GM21447 (cell line): ENCODE data around the gene GABRB1.
A peak's percentile ranks its signal among the peaks of the same experiment; 100 is the strongest.

Experiments used
- ATAC-seq: cut with Tn5 transposase; IDR thresholded peaks from one replicate; pipeline ENCODE4 v1.9.1; 2021; ENCODE audit not compliant: unreplicated experiment

Gene GABRB1

GRCh38 chr4:47381172-47381571, 349.8 kb downstream of the GABRB1 start:
- ATAC-seq: no peak

GRCh38 chr4:47382846-47383360, 351.5 kb downstream of the GABRB1 start:
- ATAC-seq: no peak

- no peak for ATAC-seq
Observed at GRCh38 chr4:47383829-47384427, 352.6 kb downstream of the GABRB1 start.

- no peak for ATAC-seq
Observed at GRCh38 chr4:47386146-47386545, 354.8 kb downstream of the GABRB1 start.

GRCh38 chr4:47386561-47387235, 355.3 kb downstream of the GABRB1 start:
- ATAC-seq: no peak

GRCh38 chr4:47390428-47391125, 359.2 kb downstream of the GABRB1 start:
- no peak for ATAC-seq

- ATAC-seq: no peak
Observed at GRCh38 chr4:47391256-47391655, 359.9 kb downstream of the GABRB1 start.

- no peak for ATAC-seq
Observed at GRCh38 chr4:47406408-47406807, 375.0 kb downstream of the GABRB1 start.

GRCh38 chr4:47410271-47410670, 378.9 kb downstream of the GABRB1 start:
- no peak for ATAC-seq

GRCh38 chr4:47413521-47413920, 382.2 kb downstream of the GABRB1 start:
- no peak for ATAC-seq

GRCh38 chr4:47415719-47416118, 384.4 kb downstream of the GABRB1 start:
- ATAC-seq: no peak

GRCh38 chr4:47418147-47418546, 386.8 kb downstream of the GABRB1 start:
- no peak for ATAC-seq

GRCh38 chr4:47419296-47419695, 387.9 kb downstream of the GABRB1 start:
- ATAC-seq: no peak

GRCh38 chr4:47425628-47426027, 394.3 kb downstream of the GABRB1 start:
- no peak for ATAC-seq

- no peak for ATAC-seq
Observed at GRCh38 chr4:47427935-47428334, 396.6 kb downstream of the GABRB1 start.

GRCh38 chr4:47432749-47433148, 401.4 kb downstream of the GABRB1 start:
- no peak for ATAC-seq

GRCh38 chr4:47434931-47435330, 403.6 kb downstream of the GABRB1 start:
- no peak for ATAC-seq

GRCh38 chr4:47442980-47443379, 411.6 kb downstream of the GABRB1 start:
- ATAC-seq: peak; percentile 97

GRCh38 chr4:47444031-47444430, 412.7 kb downstream of the GABRB1 start:
- ATAC-seq: no peak

GRCh38 chr4:47451657-47452056, 420.3 kb downstream of the GABRB1 start:
- no peak for ATAC-seq

- ATAC-seq: peak; percentile 26
Observed at GRCh38 chr4:47462799-47463234, 431.4 kb downstream of the GABRB1 start.
